Tibial artery (tissue), 4 donors: ENCODE data around the gene PRR7.

Experiments used
- DNase-seq, 2 donors: peaks; one replicate each; pipeline ENCODE4 v3.0.0-alpha.2; 2019
- H3K27ac ChIP-seq, 2 donors: fragments of 200-600 bp; sonication (generic) in 1 of 2; 1 replicate in 1 of 2; 2 replicates in 1 of 2; pipeline ENCODE4 v1.5.1; 2018 to 2019; ENCODE audit warnings: mild to moderate bottlenecking in 1 of 2
- H3K27me3 ChIP-seq, 2 donors: fragments of 200-600 bp; sonication (generic) in 1 of 2; one replicate each; pipeline versions ENCODE4 v1.5.1 to v1.6.0; 2016 to 2019
- H3K36me3 ChIP-seq, 3 donors: fragments of 200-600 bp; sonication (generic) in 2 of 3; one replicate each; pipeline ENCODE4 v1.5.1; 2016 to 2019; ENCODE audit warnings: mild to moderate bottlenecking in 2 of 3
- H3K4me1 ChIP-seq, 4 donors: fragments of 200-600 bp; sonication (generic) in 2 of 4; 1 replicate in 3 of 4; 2 replicates in 1 of 4; pipeline ENCODE4 v1.5.1; 2016 to 2019
- H3K4me3 ChIP-seq, 2 donors: fragments of 200-600 bp; sonication (generic) in 1 of 2; 1 replicate in 1 of 2; 2 replicates in 1 of 2; pipeline ENCODE4 v1.5.1; 2018 to 2019; ENCODE audit warnings: mild to moderate bottlenecking in 2 of 2
- H3K9me3 ChIP-seq, 3 donors: fragments of 200-600 bp; sonication (generic) in 1 of 3; one replicate each; pipeline ENCODE4 v1.5.1; 2016 to 2019
- CTCF ChIP-seq, 2 experiments: fragments of 200-600 bp in 1 of 2; fragments of 450-650 bp in 1 of 2; IDR thresholded peaks; one replicate each; pipeline ENCODE4 v1.5.1; 2017 to 2019; ENCODE audit warnings: antibody characterized with exemption in 2 of 2, mild to moderate bottlenecking in 1 of 2, moderate library complexity in 1 of 2
- intact Hi-C: fragments of 100-400 bp; cut with DNase I; formaldehyde crosslinking; loops from one replicate; pipeline ENCODE4 v1.15.0; 2023; ENCODE audit warnings: low total_unique reads

Gene PRR7

DNA sequence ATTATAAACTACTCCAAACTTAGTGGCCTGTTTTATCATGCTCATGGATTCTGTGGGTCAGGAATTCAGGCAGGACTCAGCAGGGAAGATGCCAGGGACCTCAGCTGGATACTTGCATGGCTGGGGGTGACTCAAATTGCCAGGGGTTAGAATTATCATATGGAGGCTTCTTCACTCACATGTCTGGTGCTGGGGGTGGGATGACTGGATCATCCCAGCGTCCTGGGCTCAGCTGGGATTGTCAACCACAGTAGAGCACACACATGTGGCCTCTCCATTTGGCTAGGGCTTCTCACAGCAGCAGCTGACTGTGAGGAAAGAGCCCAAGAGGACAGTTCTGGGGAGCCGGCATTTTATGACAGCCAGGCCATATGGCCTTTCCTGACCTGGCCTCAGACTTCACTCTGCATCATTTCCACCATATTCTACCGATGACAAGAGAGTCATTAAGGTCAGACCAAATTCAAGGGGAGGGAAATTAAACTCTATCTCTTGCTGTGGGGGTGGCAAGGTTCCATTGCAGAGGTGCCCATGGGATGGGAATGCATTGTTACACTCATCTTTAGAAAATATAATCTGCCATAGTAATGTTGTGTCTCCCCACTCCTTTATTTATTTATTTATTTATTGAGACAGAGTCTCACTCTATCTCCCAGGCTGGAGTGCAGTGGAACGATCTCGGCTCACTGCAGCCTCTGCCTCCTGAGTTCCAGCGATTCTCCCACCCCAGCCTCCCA is 25.4 kb upstream of the PRR7 start:
- no peak overlapping the region for H3K4me3 ChIP-seq
- no peaks in the 10 kb centered on the region for H3K36me3 ChIP-seq
- no peaks in the 10 kb centered on the region for H3K9me3 ChIP-seq
- intact Hi-C loops: no loop called here
- no peak for TF ChIP-seq CTCF (IDR thresholded peaks at IDR 0.05)
- no peak overlapping the region for H3K27ac ChIP-seq
- peaks cover 0 to 7% (median 3%) of the 10 kb centered on the region in 4 donors for H3K4me1 ChIP-seq
- H3K27me3 ChIP-seq: no peaks in the 10 kb centered on the region
- no peak for DNase-seq

GRCh38 chr5:177423671-177424070 is 22.9 kb upstream of the PRR7 start:
- no peak overlapping the region for H3K27ac ChIP-seq
- no peaks in the 10 kb centered on the region for H3K9me3 ChIP-seq
- H3K36me3 ChIP-seq: no peaks in the 10 kb centered on the region
- H3K4me1 ChIP-seq: peaks cover 0 to 25% (median 17%) of the 10 kb centered on the region in 4 donors
- H3K27me3 ChIP-seq: no peaks in the 10 kb centered on the region
- no peak overlapping the region for H3K4me3 ChIP-seq
- intact Hi-C loops: no loop called here
- DNase-seq: no peak
- TF ChIP-seq CTCF (IDR thresholded peaks at IDR 0.05): no peak

GRCh38 chr5:177425196-177425800 is 21.3 kb upstream of the PRR7 start:
- intact Hi-C loops: no loop called here
- H3K36me3 ChIP-seq: peaks cover 0 to 3% (median 0%) of the 10 kb centered on the region in 3 donors
- no peaks in the 10 kb centered on the region for H3K27me3 ChIP-seq
- H3K9me3 ChIP-seq: no peaks in the 10 kb centered on the region
- peaks cover 0 to 41% (median 17%) of the 10 kb centered on the region in 4 donors for H3K4me1 ChIP-seq
- peak overlapping the region; percentile 87 to 91 for H3K27ac ChIP-seq
- TF ChIP-seq CTCF (IDR thresholded peaks at IDR 0.05): no peak
- H3K4me3 ChIP-seq: peak overlapping the region; percentile 56 to 66
- no peak for DNase-seq

DNA sequence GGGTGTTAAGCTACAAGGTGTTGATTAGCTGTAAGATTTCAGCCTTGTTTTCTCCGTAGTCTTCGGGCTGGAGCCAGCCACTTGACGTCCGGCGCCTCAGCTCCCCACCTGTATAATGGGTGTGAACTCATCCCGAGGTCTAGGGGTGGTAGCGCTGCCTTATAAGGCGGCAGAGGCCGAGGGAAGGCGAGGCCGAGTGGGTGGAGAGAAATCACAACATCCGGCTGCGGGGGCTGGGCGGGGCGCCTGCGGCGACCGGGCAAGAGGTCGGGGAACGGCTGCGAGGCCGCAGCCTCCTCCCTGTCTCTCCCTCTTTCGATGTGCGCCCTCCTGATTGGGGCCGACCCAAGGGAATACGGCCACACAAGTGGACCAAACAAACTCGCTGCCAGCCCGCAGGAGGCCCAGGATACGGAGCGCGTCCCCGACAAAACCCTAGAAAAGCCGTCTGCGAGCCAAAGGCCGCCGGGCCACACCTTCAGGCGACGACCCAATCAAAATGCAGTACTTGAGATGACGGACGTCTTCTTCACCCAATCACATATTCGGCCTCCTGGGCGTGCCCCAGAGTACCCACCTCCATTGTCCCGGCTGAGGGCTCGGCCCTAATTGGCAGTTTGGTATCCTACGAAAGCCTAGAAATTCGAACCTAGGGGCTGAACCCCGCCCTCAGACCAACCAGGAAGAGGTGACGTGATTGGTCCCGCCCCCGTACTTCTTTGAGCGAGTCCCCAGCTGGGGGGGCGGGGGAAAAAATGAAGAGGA is 20.6 kb upstream of the PRR7 start:
- peak overlapping the region; percentile 56 to 66 for H3K4me3 ChIP-seq
- peak overlapping the region; percentile 87 to 91 for H3K27ac ChIP-seq
- H3K27me3 ChIP-seq: no peaks in the 10 kb centered on the region
- H3K4me1 ChIP-seq: peaks cover 0 to 45% (median 17%) of the 10 kb centered on the region in 4 donors
- TF ChIP-seq CTCF (IDR thresholded peaks at IDR 0.05): no peak
- H3K36me3 ChIP-seq: peaks cover 0 to 10% (median 5%) of the 10 kb centered on the region in 3 donors
- intact Hi-C loops: no loop called here
- DNase-seq: peak; percentile 100
- no peaks in the 10 kb centered on the region for H3K9me3 ChIP-seq

DNA sequence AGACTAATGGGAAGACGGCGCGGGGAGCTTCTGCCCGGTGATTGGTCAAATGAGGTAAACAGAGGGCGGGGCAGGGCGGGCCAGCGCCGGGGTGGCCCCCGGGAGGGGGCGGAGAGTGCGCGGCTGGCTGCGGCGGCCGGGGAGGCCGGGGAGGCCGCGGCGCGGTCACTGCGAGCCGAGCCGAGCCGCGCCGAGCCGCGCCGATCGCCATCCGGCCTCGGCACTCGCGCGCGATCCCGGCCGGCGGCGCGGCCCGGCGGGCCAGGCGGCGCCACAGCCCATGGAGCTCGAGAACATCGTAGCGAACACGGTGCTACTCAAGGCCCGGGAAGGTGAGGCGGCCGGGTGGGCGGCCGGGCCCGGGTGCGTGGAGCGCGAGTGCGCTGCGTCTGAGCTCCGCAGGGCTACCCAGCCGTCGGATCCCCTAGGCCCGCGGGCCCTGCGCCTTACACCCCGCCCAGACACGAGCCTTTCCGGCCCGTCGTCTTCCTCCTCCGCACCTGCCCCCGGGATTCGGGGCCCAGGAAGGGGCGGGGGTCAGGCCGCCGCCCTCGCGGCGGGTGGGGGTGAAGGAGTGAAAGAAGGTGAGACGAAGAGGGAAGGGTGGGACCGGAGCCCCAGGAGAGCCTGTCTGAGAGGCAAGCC is 19.9 kb upstream of the PRR7 start, which contains the start of gene GRK6:
TSS of gene GRK6 (plus strand) at position 111 of the 645 bp plus-strand sequence. CDS start at position 281, 170 bp downstream.
- Histone ChIP-seq H3K4me3 (peak within 1 kb of the TSS; percentile 70 to 89), H3K27me3 (no peaks in the 10 kb centered on the region), H3K4me1 (peaks cover 0 to 45% (median 17%) of the 10 kb centered on the region in 4 donors), H3K36me3 (peaks cover under 1 to 17% (median 12%) of the 10 kb centered on the region in 3 donors), H3K9me3 (no peaks in the 10 kb centered on the region), H3K27ac (peak within 1 kb of the TSS; percentile 87 to 91)
- intact Hi-C loops: no loop called here
- DNase-seq: no peak
- no peak for TF ChIP-seq CTCF (IDR thresholded peaks at IDR 0.05)
